T47D (cell line): ENCODE data around the gene RNF157.
"Not testable (repeated sequence)": the region's sequence is repeated elsewhere in the genome, so short reads cannot be mapped to it uniquely, and the experiment has no call there.

ENCODE experiments used
- DNase-seq, 2 experiments: peaks; one replicate each; pipeline versions ENCODE4 v3.0.0 to v3.0.0-alpha.2; 2011 to 2012; ENCODE audit warnings: low read depth in 1 of 2, low spot score in 1 of 2
- JUND ChIP-seq: IDR thresholded peaks from 2 replicates; pipeline ENCODE4 v1.6.1; 2012; ENCODE audit warnings: low read depth
- in situ Hi-C: cut with HindIII; loops from 2 replicates; pipeline ENCODE4 v1.10.0; 2016; ENCODE audit warnings: low sequenced_read_pairs, low pct_unique_long_range_greater_than_20kb

RNF157 gene

DNA sequence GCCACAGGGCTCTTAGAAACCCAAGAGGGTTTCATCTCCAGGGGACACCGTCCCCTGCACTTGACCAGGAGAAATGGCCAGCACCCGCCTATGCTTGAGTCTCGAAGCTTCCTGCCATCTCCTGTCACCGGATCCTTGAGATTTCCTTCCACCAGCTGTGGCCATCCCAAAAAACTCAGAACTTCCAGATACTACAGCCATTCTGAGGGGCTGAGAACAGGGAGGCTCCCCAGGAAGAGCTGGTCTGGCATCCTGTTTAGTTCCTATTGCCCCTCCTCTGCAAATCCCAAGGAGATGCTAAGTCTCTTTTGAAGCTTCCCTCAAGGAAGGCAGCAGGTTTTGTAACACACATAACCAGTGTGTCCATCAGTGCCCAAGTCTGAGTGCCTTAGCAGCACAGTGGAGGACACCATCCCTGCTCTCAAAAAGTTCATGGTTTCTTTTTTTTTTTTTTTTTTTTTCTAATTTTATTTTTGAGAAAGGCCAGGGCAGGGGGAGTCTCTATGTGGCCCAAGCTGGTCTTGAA lies 26.8 kb upstream of the RNF157 start:
- in situ Hi-C loops = no loop called here
- DNase-seq = no peak
- no peak for TF ChIP-seq JUND

DNA sequence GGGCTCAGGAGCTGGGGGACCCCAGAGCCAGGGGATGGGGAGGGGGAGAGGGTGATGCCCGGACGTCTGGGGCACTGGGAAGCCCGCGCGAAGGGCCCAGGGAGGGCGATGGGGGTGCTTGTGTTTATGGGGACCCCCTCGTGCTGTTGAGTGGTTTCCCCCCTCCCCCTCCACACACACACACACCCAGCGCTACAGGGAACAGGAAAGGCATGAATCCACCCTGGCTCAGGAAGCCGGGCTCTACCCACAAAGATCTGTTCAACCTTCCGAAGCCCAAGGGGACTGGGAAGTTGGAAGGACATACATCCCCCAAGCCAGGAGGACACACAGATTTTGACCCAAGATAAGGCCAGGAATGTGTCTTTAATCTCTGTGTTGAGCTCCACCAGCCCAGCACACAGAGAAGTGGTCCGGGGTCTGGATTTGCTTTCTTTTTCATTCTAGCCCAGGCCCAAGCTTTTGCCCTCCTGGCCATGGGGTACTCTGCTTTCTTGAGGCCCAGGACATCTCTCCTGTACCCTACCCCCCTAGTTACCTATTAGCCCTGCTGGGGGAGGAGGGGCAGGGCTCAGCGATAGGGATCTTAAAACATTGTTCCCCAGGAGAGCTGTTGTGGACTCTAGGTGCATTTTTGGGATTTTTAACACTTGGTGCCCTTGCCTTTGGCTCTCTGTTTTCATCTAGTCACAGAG lies 26.1 kb upstream of the RNF157 start:
- no peak for TF ChIP-seq JUND
- in situ Hi-C loops = no loop called here
- DNase-seq = peak; percentile 52 to 58

DNA sequence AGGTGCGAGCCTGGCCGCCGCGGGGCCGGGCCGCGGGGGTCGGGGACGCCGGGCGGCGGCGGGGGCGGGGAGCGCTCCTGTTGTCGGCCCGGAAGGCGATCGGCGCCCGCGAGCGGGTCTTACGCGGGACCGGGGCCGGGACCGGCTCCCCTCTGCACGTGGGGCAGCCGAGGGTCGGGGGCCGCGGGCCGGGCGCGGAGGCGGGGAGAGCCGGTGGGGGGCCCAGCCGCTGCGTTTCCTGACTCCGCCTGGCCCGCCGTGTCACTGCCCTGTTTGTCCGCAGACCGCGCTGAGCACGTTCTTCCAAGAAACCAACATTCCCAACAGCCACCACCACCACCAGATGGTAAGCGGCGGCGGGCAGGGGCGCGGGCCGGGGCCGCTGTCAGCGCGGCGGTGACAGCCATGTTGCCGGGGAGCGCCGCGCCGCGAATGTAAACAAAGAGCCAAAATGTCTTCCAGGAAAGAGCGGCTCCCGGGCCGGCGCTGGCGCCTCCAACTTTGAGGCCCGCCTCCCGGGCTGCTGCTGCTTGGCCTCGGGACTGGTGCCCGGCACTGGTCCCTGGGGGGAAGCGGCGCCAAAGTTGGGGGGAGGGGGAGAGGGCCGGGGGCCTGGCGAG lies 25.4 kb upstream of the RNF157 start:
- peak; percentile 59 to 61 for DNase-seq
- in situ Hi-C loops = no loop called here
- TF ChIP-seq JUND = no peak

GRCh38 chr17:76264755-76265623 lies 24.7 kb upstream of the RNF157 start, which contains the start of gene UBALD2:
Gene UBALD2 (plus strand): TSS chr17:76265348. CDS start chr17:76265506, 158 bp downstream.
- TF ChIP-seq JUND = no peak; the same call in none of the 2 replicates
- in situ Hi-C loops = no loop called here
- DNase-seq = peak; percentile 100

- in situ Hi-C loops = no loop called here
- DNase-seq = no peak
- TF ChIP-seq JUND = no peak
Measured at GRCh38 chr17:76264425-76264754, 24.1 kb upstream of the RNF157 start.

DNA sequence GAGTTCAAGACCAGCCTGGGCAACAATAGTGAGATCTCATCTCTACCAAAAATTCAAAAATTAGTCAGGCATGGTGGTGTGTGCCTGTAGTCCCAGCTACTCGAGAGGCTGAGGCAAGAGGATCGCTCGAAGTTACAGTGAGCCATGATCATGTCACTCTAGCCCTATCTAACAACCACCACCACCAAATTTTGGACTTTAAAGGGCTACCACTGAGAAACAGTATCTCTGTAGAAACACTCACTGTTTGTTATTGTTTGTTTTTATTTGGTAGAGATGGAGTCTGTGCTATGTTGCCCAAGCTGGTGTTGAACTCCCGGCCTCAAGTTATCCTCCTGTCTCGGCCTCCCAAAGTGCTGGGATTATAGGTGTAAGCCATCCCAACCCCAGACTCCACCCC lies 23.6 kb upstream of the RNF157 start:
- TF ChIP-seq JUND = no peak
- in situ Hi-C loops = no loop called here
- no peak for DNase-seq

- TF ChIP-seq JUND = no peak
- in situ Hi-C loops = no loop called here
- DNase-seq = peak; percentile 64 to 85
Measured at GRCh38 chr17:76262732-76263344, 22.5 kb upstream of the RNF157 start.

DNA sequence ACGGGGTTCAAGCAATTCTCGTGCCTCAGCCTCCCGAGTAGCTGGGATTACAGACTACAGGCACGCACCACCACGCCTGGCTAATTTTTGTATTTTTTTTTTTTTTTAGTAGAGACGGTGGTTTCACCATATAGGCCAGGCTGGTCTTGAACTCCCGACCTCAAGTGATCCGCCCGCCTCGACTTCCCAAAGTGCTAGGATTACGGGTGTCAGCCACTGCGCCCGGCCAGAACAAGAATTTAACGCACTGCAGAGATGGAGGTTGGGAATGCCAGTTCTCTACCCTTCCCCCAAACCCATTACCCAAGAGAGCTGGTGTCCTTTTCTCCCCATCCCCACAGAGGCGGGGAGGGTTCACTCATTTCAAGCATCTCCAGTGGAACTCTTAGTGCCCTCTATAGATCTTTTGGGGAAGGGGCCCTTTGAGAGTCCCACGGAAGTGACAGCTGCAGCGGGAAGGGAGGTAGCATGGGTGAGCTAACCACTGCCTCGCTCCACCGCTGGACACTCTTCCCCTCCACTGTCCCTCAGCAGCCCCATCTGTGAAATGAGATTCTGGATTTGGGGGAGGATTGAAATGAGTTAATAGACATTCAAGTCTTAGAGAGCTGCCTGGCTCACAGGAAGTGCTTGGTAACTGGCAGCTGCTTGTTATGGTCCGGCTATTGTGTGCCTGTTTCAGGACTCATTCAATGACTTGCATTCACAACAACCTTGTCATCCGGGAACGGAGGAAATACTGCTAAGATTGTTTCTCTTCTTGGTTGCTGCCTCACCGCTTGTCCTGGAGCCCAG lies 21.3 kb upstream of the RNF157 start:
- TF ChIP-seq JUND = no peak
- DNase-seq = no peak
- in situ Hi-C loops = no loop called here

DNA sequence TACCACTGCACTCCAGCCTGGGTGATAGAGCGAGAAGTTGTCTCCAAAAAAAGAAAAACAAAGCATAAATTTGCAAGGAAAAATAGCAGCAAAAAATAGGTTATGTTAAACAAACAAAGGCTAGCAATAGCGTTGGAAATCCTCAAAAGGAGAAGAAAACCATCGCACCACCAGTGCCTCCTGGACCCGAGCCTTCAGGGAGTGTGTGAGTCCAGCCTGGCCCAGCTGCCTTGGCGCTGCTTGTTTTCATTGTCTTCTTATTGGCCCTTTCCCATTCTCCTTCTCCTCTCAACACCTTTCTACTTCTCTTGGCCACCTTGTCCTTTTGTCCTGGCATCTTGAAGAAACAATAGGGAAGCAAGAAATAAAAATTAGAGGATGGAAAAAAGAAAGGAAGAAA lies 20.4 kb upstream of the RNF157 start:
- in situ Hi-C loops = no loop called here
- no peak for DNase-seq
- TF ChIP-seq JUND = no peak

GRCh38 chr17:76260220-76260619 lies 19.9 kb upstream of the RNF157 start:
- DNase-seq = no peak
- in situ Hi-C loops = no loop called here
- no peak for TF ChIP-seq JUND

- in situ Hi-C loops, DNase-seq: not testable (repeated sequence)
Measured at GRCh38 chr17:76256430-76257050, 16.2 kb upstream of the RNF157 start.
